Neutrophil (primary cell): ENCODE measurements around the gene WDR37.

ENCODE experiments used
- H3K27ac ChIP-seq: fragments of 200-600 bp; sonication (generic); 2 replicates; pipeline ENCODE4 v1.5.1; 2016; ENCODE audit warnings: mild to moderate bottlenecking, moderate library complexity
- H3K27me3 ChIP-seq: fragments of 200-600 bp; sonication (generic); 2 replicates; pipeline ENCODE4 v1.6.0; 2016; ENCODE audit warnings: mild to moderate bottlenecking
- H3K36me3 ChIP-seq: fragments of 200-600 bp; sonication (generic); 2 replicates; pipeline ENCODE4 v1.5.1; 2017
- H3K4me1 ChIP-seq, 2 experiments: fragments of 200-600 bp in 1 of 2; sonication (generic) in 1 of 2; 1 replicate in 1 of 2; 2 replicates in 1 of 2; pipeline versions ENCODE4 v1.5.1 to v1.6.1; 2013 to 2016; ENCODE audit warnings: low read depth in 1 of 2, low read length in 1 of 2, mild to moderate bottlenecking in 1 of 2, moderate library complexity in 1 of 2; ENCODE audit not compliant: control insufficient read depth in 1 of 2, insufficient read depth in 1 of 2
- H3K4me3 ChIP-seq, 2 experiments: fragments of 200-600 bp in 1 of 2; sonication (generic) in 1 of 2; 1 replicate in 1 of 2; 2 replicates in 1 of 2; pipeline ENCODE4 v1.5.1; 2013 to 2016; ENCODE audit warnings: low read depth in 1 of 2, low read length in 1 of 2, mild to moderate bottlenecking in 1 of 2, moderate library complexity in 1 of 2
- H3K9me3 ChIP-seq: fragments of 200-600 bp; sonication (generic); 2 replicates; pipeline ENCODE4 v1.5.1; 2016
- TF ChIP-seq, protein P1 (sequence below): fragments of 200-600 bp; sonication (generic); IDR thresholded peaks from 2 replicates; pipeline ENCODE4 v1.5.1; 2016; ENCODE audit warnings: antibody characterized with exemption

Gene WDR37

DNA sequence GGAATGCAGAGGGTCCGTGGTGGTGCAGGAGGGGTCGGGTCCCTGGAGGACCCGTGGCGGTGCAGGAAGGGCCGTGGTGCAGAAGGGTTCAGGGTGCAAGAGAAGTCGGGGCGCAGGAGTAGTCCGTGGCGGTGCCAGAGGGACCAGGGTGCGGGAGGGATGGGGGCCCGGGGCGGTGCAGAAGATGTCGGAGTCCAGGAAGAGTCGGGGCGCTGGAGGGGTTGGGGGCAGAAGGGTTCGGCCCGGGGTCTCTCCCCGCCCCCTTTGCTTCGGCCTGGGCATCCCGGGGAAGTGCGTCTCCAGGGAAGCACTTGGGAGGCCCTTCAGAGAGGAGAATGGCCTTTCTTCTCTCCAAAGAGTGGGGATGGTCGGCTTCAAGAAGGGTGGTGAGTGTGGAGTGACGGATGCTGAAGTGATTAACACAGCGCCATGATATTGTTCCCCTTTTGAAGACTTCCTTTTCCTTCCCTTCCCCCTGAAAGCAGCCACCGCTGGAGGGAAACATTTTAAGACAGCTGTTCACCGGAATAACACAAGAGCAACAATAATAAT lies 997 bp downstream of the WDR37 start:
- Histone ChIP-seq H3K4me1 (peaks cover 64 to 67% of the 10 kb centered on the region in 2 experiments), H3K9me3 (no peaks in the 10 kb centered on the region), H3K36me3 (peaks cover 26% of the 10 kb centered on the region), H3K4me3 (peak overlapping the region; percentile 97), H3K27me3 (no peaks in the 10 kb centered on the region), H3K27ac (peak overlapping the region; percentile 97)
- TF ChIP-seq, protein P1, sequence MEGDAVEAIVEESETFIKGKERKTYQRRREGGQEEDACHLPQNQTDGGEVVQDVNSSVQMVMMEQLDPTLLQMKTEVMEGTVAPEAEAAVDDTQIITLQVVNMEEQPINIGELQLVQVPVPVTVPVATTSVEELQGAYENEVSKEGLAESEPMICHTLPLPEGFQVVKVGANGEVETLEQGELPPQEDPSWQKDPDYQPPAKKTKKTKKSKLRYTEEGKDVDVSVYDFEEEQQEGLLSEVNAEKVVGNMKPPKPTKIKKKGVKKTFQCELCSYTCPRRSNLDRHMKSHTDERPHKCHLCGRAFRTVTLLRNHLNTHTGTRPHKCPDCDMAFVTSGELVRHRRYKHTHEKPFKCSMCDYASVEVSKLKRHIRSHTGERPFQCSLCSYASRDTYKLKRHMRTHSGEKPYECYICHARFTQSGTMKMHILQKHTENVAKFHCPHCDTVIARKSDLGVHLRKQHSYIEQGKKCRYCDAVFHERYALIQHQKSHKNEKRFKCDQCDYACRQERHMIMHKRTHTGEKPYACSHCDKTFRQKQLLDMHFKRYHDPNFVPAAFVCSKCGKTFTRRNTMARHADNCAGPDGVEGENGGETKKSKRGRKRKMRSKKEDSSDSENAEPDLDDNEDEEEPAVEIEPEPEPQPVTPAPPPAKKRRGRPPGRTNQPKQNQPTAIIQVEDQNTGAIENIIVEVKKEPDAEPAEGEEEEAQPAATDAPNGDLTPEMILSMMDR = peak; percentile 26

DNA sequence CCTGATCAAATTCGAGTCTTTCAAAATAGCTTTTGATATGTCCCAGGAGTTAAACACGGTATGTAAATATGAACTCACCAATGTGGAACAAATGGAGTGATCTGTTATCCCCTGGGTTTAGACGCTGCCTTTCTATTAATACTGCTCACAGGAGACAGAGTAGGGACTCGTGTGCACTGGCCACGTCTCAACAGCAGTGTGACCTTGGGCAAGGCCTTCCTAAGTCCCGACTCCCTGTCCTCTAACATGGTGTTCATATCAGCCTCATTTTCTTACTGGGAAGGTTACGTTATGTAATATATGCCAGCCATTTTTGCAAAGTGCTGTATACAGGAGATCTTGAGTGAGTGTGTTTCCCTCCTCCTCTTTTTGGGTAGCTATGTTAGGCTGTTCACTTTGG lies 1.8 kb downstream of the WDR37 start:
- Histone ChIP-seq H3K9me3 (no peaks in the 10 kb centered on the region), H3K4me1 (peaks cover 72 to 75% of the 10 kb centered on the region in 2 experiments), H3K27me3 (no peaks in the 10 kb centered on the region), H3K27ac (peak overlapping the region; percentile 97), H3K36me3 (peaks cover 18% of the 10 kb centered on the region), H3K4me3 (peak overlapping the region; percentile 97)
- TF ChIP-seq, protein P1 = no peak

- H3K4me1 ChIP-seq = peaks cover 78 to 84% of the 10 kb centered on the region in 2 experiments
Observed at GRCh38 chr10:1059902-1060301, 3.7 kb downstream of the WDR37 start.

GRCh38 chr10:1061930-1062774 lies 6.0 kb downstream of the WDR37 start:
- Histone ChIP-seq H3K4me3 (no peak overlapping the region), H3K27ac (peak overlapping the region; percentile 84), H3K4me1 (peaks cover 71 to 74% of the 10 kb centered on the region in 2 experiments), H3K36me3 (peaks cover 3% of the 10 kb centered on the region), H3K27me3 (no peaks in the 10 kb centered on the region), H3K9me3 (no peaks in the 10 kb centered on the region)
- TF ChIP-seq, protein P1 = no peak

More at GRCh38 chr10:1059902-1060301, 3.7 kb downstream of the WDR37 start:
- Histone ChIP-seq H3K4me3 (no peak overlapping the region), H3K27ac (no peak overlapping the region), H3K27me3 (no peaks in the 10 kb centered on the region), H3K36me3 (peaks cover 3% of the 10 kb centered on the region), H3K9me3 (no peaks in the 10 kb centered on the region)
- TF ChIP-seq, protein P1 = no peak

DNA sequence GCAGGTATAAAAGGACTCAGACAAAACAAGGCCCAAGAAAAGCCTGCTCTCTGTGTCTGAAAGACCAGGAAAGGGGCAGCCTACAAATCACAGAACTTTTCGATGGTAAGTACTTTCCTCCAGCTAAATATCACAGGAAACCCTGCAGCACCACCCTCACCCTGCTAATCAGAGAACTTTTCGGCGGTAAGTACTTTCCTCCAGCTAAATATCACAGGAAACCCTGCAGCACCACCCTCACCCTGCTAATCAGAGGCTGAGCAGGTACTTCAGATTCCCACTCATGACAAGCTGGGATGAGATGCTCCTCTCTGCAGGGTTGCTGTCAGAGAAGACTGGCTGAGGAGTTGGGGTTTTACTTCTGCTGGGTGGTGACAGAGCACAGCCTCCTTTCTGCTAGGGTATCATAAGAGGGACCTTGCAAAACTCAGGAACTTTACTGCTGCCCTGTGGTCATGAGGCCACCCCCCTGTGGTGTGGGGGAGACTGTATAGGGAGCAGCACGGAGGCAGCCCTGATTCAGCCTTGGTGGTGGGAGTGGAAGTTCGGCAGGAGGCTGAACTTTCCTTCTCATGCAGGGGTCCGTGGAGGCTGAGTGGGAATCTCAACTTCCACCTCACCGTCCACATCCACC lies 7.2 kb downstream of the WDR37 start:
- TF ChIP-seq, protein P1 = no peak
- Histone ChIP-seq H3K4me1 (peaks cover 59 to 64% of the 10 kb centered on the region in 2 experiments), H3K27ac (peak overlapping the region; percentile 84)

More for the DNA sequence above, 7.2 kb downstream of the WDR37 start:
- Histone ChIP-seq H3K4me3 (peak overlapping the region in 1 of 2 experiments; percentile 0), H3K36me3 (peaks cover 3% of the 10 kb centered on the region), H3K27me3 (no peaks in the 10 kb centered on the region), H3K9me3 (no peaks in the 10 kb centered on the region)
